A172 (cell line): Measurements from ENCODE around the gene LRIG1. TPM values are rescaled to one million over a fixed set of nuclear protein-coding genes. Genes with fewer than 3 reads are reported as not detected.

Source experiments
- DNase-seq: peaks from one replicate; pipeline ENCODE4 v3.0.0-alpha.2; 2015; ENCODE audit warnings: low spot score
- total RNA-seq: library from RNA; depleted of rRNA; stranded (reverse); fragments of >200 nt; shearing (Covaris generic); gene quantifications from 2 replicates; pipeline ENCODE4 v1.2.3, GENCODE V29; 2014

The LRIG1 gene
- total RNA-seq, 1 experiment from 2014 or later, result 32.0 TPM

- DNase-seq, result no peak
Measured at GRCh38 chr3:66489115-66489514, 11.7 kb downstream of the LRIG1 start.

GRCh38 chr3:66488492-66488891 is 12.3 kb downstream of the LRIG1 start:
- DNase-seq, result no peak

- DNase-seq, result no peak
Measured at GRCh38 chr3:66487465-66487864, 13.4 kb downstream of the LRIG1 start.

GRCh38 chr3:66486646-66487045 is 14.2 kb downstream of the LRIG1 start:
- no peak for DNase-seq

- no peak for DNase-seq
Measured at GRCh38 chr3:66486202-66486601, 14.6 kb downstream of the LRIG1 start.

- peak; percentile 32 for DNase-seq
Measured at GRCh38 chr3:66485291-66485968, 15.4 kb downstream of the LRIG1 start.

GRCh38 chr3:66484106-66484844 is 16.5 kb downstream of the LRIG1 start:
- DNase-seq, result no peak

GRCh38 chr3:66483409-66483906 is 17.4 kb downstream of the LRIG1 start:
- DNase-seq, result no peak

- peak; percentile 34 for DNase-seq
Measured at GRCh38 chr3:66483006-66483405, 17.8 kb downstream of the LRIG1 start.

GRCh38 chr3:66482018-66482404 is 18.8 kb downstream of the LRIG1 start:
- DNase-seq, result no peak

- DNase-seq, result no peak
Measured at GRCh38 chr3:66481071-66482017, 19.5 kb downstream of the LRIG1 start.

- DNase-seq, result peak; percentile 52
Measured at GRCh38 chr3:66480666-66481065, 20.2 kb downstream of the LRIG1 start.

GRCh38 chr3:66479532-66479947 is 21.3 kb downstream of the LRIG1 start:
- DNase-seq, result no peak

- no peak for DNase-seq
Measured at GRCh38 chr3:66478960-66479359, 21.9 kb downstream of the LRIG1 start.

GRCh38 chr3:66477856-66478255 is 23.0 kb downstream of the LRIG1 start:
- DNase-seq, result no peak

GRCh38 chr3:66476852-66477381 is 23.9 kb downstream of the LRIG1 start:
- no peak for DNase-seq

- no peak for DNase-seq
Measured at GRCh38 chr3:66475386-66476020, 25.3 kb downstream of the LRIG1 start.

- peak; percentile 28 for DNase-seq
Measured at GRCh38 chr3:66473692-66474091, 27.1 kb downstream of the LRIG1 start.

GRCh38 chr3:66473181-66473580 is 27.6 kb downstream of the LRIG1 start:
- no peak for DNase-seq

GRCh38 chr3:66472313-66473134 is 28.3 kb downstream of the LRIG1 start:
- DNase-seq, result peak; percentile 87
